ENCODE measurements around the gene PCNX4.
A peak's percentile ranks its signal among the peaks of the same experiment; 100 is the strongest.

Gene PCNX4

DNA sequence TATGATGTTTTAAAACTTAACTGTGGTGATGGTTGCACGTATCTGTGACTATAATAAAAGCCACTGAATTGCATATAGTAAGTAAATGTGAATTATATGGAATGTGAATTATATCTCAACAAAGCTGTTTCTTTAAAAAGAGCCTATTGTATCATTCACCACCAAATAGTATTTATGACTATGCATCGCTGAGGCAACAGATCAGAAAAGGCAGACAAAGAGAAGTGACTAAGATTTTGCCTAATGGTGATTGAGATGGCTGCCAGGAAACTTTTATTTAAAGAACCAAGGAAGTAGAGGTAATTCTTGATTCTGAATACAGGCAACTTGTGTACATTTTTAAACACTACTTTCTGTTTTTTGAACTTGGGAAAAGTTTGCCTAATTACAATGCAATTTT lies 41.8 kb downstream of the PCNX4 start:
- Mint-ChIP-seq H3K27ac (no peak overlapping the region), H3K27me3 (no peaks in the 10 kb centered on the region), H3K9me3 (no peaks in the 10 kb centered on the region), H3K4me3 (no peak overlapping the region), H3K4me1 (no peaks in the 10 kb centered on the region), H3K36me3 (ENCODE audit: low read depth) (peaks cover 34% of the 10 kb centered on the region)
- DNase-seq: no peak
- ATAC-seq: no peak

DNA sequence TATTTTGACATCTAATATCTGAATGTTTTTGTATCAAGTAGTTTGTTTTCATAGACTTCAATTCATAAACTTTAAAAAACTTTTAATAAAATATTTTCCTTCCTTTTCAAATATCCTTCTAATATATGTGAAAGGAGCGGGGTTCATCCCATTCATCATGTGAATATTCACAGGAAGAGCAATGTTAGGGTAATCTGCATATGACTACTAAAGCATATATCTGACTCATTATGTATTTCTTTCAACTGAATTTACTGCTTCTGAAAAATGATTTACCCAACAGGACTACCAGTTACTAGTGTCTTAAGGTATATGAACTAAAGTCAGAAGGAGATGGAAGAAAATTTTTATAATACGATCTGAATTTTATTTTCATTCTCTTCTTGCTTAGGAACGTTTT lies 43.0 kb downstream of the PCNX4 start:
- Mint-ChIP-seq H3K4me1 (no peaks in the 10 kb centered on the region), H3K36me3 (ENCODE audit: low read depth) (peaks cover 29% of the 10 kb centered on the region), H3K27ac (no peak overlapping the region), H3K4me3 (no peak overlapping the region), H3K9me3 (no peaks in the 10 kb centered on the region), H3K27me3 (no peaks in the 10 kb centered on the region)
- DNase-seq (no peak), ATAC-seq (no peak)

DNA sequence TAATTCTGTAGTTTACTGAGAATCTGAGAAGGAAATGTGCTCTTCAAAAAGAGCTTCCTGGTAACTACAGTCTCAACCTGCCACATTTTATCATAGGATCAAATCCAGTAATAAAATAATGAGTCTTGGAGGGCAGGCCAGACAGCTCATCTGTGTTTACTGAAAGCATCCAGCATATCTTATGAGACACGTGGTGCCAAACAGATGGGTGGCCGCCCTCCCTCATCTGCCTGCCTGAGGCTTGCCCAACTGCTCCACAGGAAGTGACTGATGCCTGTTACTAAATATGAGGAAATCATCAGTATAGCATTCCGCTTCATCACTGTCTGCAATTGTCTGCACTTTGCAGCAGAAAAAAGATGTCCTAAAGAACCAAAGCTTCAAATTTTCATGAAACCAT lies 60.0 kb downstream of the PCNX4 start:
- peak; percentile 58 for DNase-seq
- peak overlapping the region; percentile 58 for H3K27ac Mint-ChIP-seq
- H3K36me3 Mint-ChIP-seq (ENCODE audit: low read depth): peaks cover 60% of the 10 kb centered on the region
- no peaks in the 10 kb centered on the region for H3K27me3 Mint-ChIP-seq
- no peaks in the 10 kb centered on the region for H3K9me3 Mint-ChIP-seq
- H3K4me3 Mint-ChIP-seq: no peak overlapping the region
- ATAC-seq: peak; percentile 99
- peaks cover 47% of the 10 kb centered on the region for H3K4me1 Mint-ChIP-seq

DNA sequence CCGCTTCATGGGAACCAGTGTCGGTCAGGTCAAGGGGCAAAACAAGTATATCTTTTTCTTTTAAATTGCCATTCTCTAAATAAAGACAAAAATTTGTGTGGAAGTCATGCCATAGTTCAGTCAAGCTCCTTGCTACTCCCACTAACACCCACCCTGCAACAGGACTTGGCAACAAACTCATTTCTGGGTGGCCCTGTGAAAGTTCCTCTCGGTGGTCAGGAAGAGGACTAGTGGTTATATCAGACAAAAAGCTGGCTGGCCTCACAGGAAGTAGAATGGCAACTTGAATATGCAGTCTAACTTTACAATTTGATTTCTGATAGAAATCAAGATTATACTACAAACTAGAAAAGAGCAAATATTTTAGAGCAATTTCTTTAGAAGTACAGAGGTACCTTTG lies 62.3 kb downstream of the PCNX4 start:
- no peak for DNase-seq
- Mint-ChIP-seq H3K36me3 (ENCODE audit: low read depth) (peaks cover 62% of the 10 kb centered on the region), H3K27me3 (no peaks in the 10 kb centered on the region), H3K4me1 (peaks cover 64% of the 10 kb centered on the region), H3K27ac (peak overlapping the region; percentile 81), H3K9me3 (no peaks in the 10 kb centered on the region), H3K4me3 (no peak overlapping the region)
- no peak for ATAC-seq

DNA sequence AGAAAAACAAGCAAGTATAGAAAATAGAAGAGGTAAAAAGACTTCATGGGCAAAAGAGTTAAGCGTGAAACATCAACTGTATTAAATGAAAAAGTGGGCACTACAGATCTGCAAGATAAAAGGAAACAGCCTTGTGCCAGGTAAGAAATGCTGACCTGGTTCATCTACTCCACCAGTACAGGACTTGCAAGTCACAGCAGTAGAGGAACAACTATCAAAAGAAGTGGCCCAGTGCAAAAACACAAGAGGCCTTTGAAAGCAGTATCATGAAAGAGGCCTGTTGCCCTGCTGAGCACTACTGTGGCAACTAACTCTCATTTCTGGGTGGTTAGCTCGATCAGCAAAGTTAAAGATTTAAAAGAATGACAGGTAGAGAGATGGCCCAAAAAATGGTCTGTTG lies 62.9 kb downstream of the PCNX4 start:
- ATAC-seq (no peak), DNase-seq (no peak)
- peak overlapping the region; percentile 81 for H3K27ac Mint-ChIP-seq
- peaks cover 71% of the 10 kb centered on the region for H3K4me1 Mint-ChIP-seq
- H3K27me3 Mint-ChIP-seq: no peaks in the 10 kb centered on the region
- no peaks in the 10 kb centered on the region for H3K9me3 Mint-ChIP-seq
- peaks cover 59% of the 10 kb centered on the region for H3K36me3 Mint-ChIP-seq (ENCODE audit: low read depth)
- no peak overlapping the region for H3K4me3 Mint-ChIP-seq

DNA sequence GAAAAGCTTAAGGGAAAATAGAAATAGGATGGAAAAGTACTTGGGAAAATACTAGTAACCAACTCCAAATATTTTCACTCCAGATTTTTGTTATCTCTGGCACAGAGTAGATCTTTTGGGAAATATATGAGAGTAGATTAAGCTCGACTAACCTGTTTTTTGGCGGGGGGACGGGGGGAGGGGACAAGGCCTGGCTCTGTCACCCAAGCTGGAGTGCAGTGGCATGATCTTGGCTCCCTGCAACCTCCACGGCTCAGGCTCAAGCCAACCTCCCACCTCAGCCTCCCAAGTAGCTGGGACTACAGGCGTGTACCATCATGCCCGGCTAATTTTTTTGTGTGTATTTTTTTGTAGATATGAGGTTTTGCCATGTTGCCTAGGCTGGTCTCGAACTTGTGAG lies 68.7 kb downstream of the PCNX4 start:
- Mint-ChIP-seq H3K4me1 (peaks cover 72% of the 10 kb centered on the region), H3K27ac (no peak overlapping the region), H3K27me3 (no peaks in the 10 kb centered on the region), H3K4me3 (no peak overlapping the region), H3K36me3 (ENCODE audit: low read depth) (peaks cover 29% of the 10 kb centered on the region), H3K9me3 (no peaks in the 10 kb centered on the region)
- ATAC-seq: no peak
- DNase-seq: no peak

DNA sequence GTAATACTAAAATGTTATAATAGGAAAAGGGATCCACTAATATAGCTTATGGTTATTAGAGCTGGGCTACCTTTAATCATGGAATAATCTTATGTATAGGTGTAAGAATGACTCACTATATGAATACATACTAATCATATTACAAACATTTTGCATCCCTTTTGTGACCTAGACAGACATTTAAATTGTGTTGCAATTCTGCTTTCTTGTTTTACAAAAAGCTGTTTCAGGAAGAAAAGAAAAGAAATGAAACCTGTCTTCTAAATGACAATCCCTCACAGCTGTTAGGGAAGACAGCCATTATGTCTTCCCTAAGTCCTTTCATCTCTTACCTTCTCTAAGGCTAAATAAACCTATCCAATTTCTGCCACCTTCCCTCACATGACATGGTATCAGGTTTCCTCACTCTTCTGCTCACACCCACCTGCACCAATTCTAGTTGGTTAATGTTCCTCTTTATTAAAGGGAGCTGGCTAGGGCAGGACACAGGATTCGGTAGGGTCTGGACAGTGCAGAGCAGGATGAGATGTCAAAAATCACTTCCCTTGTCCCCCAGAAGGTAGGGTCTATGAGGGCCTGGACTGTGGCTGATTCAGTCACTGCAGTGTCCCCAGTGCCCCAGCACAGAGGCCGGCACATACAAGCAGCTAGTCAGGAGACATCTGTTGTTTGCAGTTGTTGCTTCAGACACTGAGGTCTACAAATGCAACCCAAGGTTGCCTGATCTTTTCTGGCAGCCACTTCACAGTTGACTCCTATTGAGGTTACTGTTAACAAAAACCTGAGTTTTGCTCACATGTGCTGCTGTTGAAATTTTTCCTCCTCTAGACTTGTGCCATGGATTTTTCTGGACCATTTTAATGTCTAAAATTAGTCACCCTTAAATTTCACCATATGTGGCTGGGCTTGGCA lies 69.7 kb downstream of the PCNX4 start:
- H3K27ac Mint-ChIP-seq: peak overlapping the region; percentile 47
- no peak for DNase-seq
- peaks cover 73% of the 10 kb centered on the region for H3K4me1 Mint-ChIP-seq
- no peaks in the 10 kb centered on the region for H3K9me3 Mint-ChIP-seq
- no peak for ATAC-seq
- H3K4me3 Mint-ChIP-seq: no peak overlapping the region
- peaks cover 21% of the 10 kb centered on the region for H3K36me3 Mint-ChIP-seq (ENCODE audit: low read depth)
- no peaks in the 10 kb centered on the region for H3K27me3 Mint-ChIP-seq

DNA sequence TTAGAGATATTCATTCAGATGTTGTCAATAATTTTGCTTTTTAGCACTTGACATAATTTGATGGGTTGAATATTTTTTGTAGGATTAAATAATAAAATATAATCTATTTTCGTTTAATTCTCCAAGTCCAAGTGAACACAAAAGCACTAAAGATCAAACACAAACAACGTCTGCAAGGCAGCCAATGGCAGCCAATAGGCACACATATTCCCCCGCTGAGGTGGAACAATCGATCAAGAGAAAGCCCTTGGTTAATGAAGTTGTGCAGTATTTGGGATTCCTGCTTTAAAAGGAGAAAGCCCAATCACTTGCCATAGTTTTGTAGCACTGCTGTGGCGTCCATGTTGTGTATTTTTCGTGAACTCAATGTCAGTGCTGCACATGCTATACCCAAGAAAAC lies 72.0 kb downstream of the PCNX4 start:
- ATAC-seq (no peak), DNase-seq (no peak)
- no peaks in the 10 kb centered on the region for H3K9me3 Mint-ChIP-seq
- H3K4me1 Mint-ChIP-seq: peaks cover 60% of the 10 kb centered on the region
- peak overlapping the region; percentile 99 for H3K4me3 Mint-ChIP-seq
- H3K36me3 Mint-ChIP-seq (ENCODE audit: low read depth): peaks cover 13% of the 10 kb centered on the region
- H3K27me3 Mint-ChIP-seq: no peaks in the 10 kb centered on the region
- H3K27ac Mint-ChIP-seq: peak overlapping the region; percentile 99

DNA sequence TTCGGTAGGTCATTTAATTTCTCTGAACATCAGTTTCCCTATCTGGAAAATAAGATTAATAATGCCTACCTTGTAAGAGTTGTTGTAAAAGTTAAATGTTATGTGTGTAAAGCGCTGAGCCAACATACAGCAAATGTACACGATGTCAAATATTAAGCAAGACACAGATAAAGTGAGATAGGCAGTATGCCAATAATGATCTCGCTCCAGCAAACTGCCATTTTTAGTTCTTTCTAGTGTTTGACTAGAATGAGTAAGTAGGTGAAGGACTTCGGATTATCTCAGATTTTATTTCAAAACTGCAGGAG lies 72.6 kb downstream of the PCNX4 start:
- H3K9me3 Mint-ChIP-seq: no peaks in the 10 kb centered on the region
- H3K27ac Mint-ChIP-seq: peak overlapping the region; percentile 99
- no peak for DNase-seq
- peak overlapping the region; percentile 99 for H3K4me3 Mint-ChIP-seq
- H3K4me1 Mint-ChIP-seq: peaks cover 53% of the 10 kb centered on the region
- no peaks in the 10 kb centered on the region for H3K27me3 Mint-ChIP-seq
- no peak for ATAC-seq
- H3K36me3 Mint-ChIP-seq (ENCODE audit: low read depth): peaks cover 13% of the 10 kb centered on the region

DNA sequence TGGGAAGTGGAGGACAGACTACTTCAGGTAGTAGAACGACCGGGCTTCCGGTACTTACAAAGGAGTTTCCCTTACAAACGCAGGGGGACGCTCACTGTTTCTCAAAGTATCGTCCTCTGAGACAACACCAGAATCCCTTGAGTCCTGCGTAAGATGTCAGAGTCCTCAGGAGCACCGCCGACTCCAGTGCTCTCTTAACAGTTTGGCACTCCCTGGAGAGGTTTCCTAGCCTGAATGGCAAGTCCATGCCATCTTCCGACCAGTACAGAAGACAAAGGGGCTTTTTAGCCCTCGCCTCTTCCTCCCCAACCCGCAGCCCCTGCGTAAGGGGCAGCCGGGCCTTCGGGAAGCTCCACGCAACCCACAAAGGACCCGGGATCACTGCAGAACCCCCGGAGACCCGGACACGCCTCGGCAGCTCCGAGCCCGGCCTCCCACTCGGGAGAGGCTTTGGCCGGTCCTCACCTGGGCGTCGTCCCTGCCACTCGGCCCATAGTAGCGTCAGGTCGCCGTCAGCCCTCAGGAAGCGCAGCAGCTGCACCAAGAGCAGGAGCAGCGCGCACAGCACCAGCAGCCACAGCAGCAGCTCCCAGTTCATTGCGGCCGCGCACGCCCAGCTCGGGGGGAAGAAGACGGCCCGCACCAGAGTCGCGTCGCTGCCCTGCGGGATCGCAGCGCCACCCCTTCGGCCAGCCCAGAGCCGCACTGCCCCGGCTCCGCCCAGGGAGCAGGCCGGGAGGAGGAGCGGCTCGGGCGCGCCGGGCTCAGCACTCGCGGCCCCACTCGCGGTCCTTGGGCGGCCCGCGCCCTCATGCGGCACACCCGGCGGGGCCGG lies 73.2 kb downstream of the PCNX4 start, which contains the start of gene DHRS7:
TSS of gene DHRS7 (minus strand) at position 687 of the 835 bp plus-strand sequence. CDS start at position 598, 89 bp downstream.
- peak within 1 kb of the TSS; percentile 99 for H3K4me3 Mint-ChIP-seq
- DNase-seq: peak; percentile 76
- peaks cover 48% of the 10 kb centered on the region for H3K4me1 Mint-ChIP-seq

DNA sequence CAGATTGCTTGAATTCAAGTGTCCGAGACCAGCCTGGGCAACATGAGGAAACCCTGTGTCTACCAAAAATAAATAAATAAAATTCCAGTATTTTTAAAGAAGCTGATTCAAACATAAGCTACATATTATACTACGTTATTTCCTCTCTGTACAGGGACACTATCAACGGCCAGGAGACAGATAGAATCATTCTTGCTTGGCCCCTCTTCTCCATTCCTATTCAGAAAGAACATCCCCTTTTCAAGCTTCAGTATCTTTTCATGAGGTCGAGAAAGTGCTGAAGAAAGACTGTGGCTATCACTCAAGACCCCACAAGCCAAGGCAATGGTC lies 73.8 kb downstream of the PCNX4 start:
- H3K4me1 Mint-ChIP-seq: peaks cover 45% of the 10 kb centered on the region

More for the DNA sequence above, 73.2 kb downstream of the PCNX4 start, which contains the start of gene DHRS7:
- peak within 1 kb of the TSS; percentile 99 for H3K27ac Mint-ChIP-seq
- H3K9me3 Mint-ChIP-seq: no peaks in the 10 kb centered on the region
- peaks cover 10% of the 10 kb centered on the region for H3K36me3 Mint-ChIP-seq (ENCODE audit: low read depth)
- H3K27me3 Mint-ChIP-seq: no peaks in the 10 kb centered on the region
- peak; percentile 94 for ATAC-seq

DNA sequence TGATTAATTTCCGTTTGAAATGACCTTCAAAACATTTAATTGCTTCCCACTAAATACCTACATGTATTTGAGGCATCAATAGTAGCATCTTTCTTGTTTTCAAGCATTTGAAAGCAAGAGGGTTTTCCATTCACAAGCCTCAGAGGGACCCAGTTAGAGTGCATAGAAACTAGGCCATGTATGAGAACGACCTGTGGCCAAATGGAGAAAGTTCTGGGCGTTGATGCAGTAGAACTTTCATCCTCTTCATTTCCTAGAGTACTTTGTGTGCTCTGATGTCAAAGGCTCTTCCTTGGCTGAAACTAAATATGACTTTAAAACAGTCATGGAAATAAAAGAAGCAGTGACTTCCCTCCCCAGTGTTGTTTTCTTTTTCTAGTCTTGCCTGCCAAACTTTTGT lies 74.4 kb downstream of the PCNX4 start:
- no peaks in the 10 kb centered on the region for H3K27me3 Mint-ChIP-seq
- peaks cover 40% of the 10 kb centered on the region for H3K4me1 Mint-ChIP-seq
- DNase-seq (no peak), ATAC-seq (no peak)
- peaks cover 10% of the 10 kb centered on the region for H3K36me3 Mint-ChIP-seq (ENCODE audit: low read depth)
- no peaks in the 10 kb centered on the region for H3K9me3 Mint-ChIP-seq
- H3K4me3 Mint-ChIP-seq: peak overlapping the region; percentile 99
- H3K27ac Mint-ChIP-seq: peak overlapping the region; percentile 82

More for the DNA sequence above, 73.8 kb downstream of the PCNX4 start:
- Mint-ChIP-seq H3K4me3 (peak overlapping the region; percentile 99), H3K36me3 (ENCODE audit: low read depth) (peaks cover 10% of the 10 kb centered on the region), H3K9me3 (no peaks in the 10 kb centered on the region), H3K27ac (peak overlapping the region; percentile 82), H3K27me3 (no peaks in the 10 kb centered on the region)
- DNase-seq: no peak
- ATAC-seq: peak; percentile 16

DNA sequence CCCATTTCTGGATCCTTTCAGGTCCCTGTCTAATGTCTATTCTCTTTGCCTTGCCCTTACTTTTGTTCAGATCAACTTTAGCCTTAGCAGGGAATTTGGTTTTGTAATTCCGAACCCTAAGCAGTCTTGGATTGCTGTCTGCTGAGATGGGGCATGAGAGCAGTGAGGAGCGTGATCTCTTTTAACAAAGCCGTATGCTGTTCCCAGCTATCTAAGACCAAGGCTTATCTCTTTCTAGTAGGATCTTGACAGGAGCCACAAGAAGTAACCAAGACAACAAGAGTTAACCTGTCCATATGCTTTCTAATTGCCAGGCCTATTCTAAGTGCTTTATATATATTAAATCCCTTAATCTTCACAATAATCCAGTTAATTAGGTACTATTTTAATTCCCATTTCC lies 78.0 kb downstream of the PCNX4 start:
- ATAC-seq: no peak
- Mint-ChIP-seq H3K36me3 (ENCODE audit: low read depth) (no peaks in the 10 kb centered on the region), H3K27ac (no peak overlapping the region), H3K9me3 (no peaks in the 10 kb centered on the region), H3K27me3 (no peaks in the 10 kb centered on the region), H3K4me3 (no peak overlapping the region), H3K4me1 (peaks cover 14% of the 10 kb centered on the region)
- DNase-seq: no peak

DNA sequence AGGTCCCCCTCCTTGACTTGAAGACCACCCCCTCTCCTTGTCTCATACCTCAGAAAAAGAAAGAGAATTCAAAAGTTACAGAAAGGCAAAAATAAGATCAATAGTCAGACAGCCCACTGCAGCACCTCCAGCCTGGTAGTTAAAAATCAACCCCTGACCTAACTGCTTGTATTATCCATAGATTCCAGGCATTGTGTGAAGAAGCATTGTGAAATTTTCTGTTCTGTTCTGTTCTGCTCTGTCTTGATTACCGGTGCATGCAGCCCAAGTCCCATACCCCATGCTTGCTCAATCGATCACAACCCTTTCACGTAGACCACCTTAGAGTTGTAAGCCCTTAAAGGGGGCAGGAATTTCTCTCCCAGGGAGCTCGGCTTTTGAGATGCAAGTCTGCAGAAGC lies 79.2 kb downstream of the PCNX4 start:
- H3K4me1 Mint-ChIP-seq: peaks cover 8% of the 10 kb centered on the region
- H3K27me3 Mint-ChIP-seq: no peaks in the 10 kb centered on the region
- H3K9me3 Mint-ChIP-seq: no peaks in the 10 kb centered on the region
- no peak overlapping the region for H3K27ac Mint-ChIP-seq
- no peak overlapping the region for H3K4me3 Mint-ChIP-seq
- DNase-seq: no peak
- no peaks in the 10 kb centered on the region for H3K36me3 Mint-ChIP-seq (ENCODE audit: low read depth)
- ATAC-seq: no peak

DNA sequence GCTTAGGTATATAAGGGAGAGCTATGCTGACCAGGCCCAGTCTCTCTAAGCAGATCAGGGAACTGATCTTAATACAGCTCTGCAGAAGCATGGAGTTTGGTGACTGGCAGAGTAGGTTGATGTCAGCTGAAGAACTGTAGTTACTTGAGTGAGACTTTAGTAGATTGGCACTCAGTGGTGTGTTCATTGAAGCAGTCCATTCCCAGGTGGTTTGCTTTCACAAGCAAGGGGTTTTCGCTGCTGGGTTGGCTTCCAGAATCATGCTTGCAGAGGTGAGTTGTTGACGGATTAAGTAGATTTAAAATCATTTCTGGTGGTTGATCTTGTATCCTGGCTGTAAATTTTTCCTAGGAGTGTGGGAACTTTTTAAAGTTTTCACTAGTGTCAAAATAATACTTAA lies 80.0 kb downstream of the PCNX4 start:
- no peaks in the 10 kb centered on the region for H3K9me3 Mint-ChIP-seq
- ATAC-seq: no peak
- no peaks in the 10 kb centered on the region for H3K27me3 Mint-ChIP-seq
- no peak for DNase-seq
- H3K36me3 Mint-ChIP-seq (ENCODE audit: low read depth): no peaks in the 10 kb centered on the region
- H3K27ac Mint-ChIP-seq: no peak overlapping the region
- H3K4me1 Mint-ChIP-seq: peaks cover under 1% of the 10 kb centered on the region
- no peak overlapping the region for H3K4me3 Mint-ChIP-seq
